Osteocyte (in vitro differentiated cells): Measurements from ENCODE around the gene AP5M1. TPM values are rescaled to one million over a fixed set of nuclear protein-coding genes. Genes with fewer than 3 reads are reported as not detected.
"Not testable (repeated sequence)": the region's sequence is repeated elsewhere in the genome, so short reads cannot be mapped to it uniquely, and the experiment has no call there.

Experiments
- DNase-seq: peaks from one replicate; pipeline ENCODE4 v3.0.0; 2021; ENCODE audit warnings: mixed read lengths; ENCODE audit not compliant: unreplicated experiment; ENCODE audit errors: extremely low spot score
- H3K27ac Mint-ChIP-seq: one replicate; pipeline ENCODE4 v1.8.0; 2021; ENCODE audit warnings: mild to moderate bottlenecking, mixed read lengths; ENCODE audit not compliant: unreplicated experiment
- H3K27me3 Mint-ChIP-seq: one replicate; pipeline ENCODE4 v1.8.0; 2021; ENCODE audit warnings: mixed read lengths; ENCODE audit not compliant: unreplicated experiment
- H3K36me3 Mint-ChIP-seq: one replicate; pipeline ENCODE4 v1.8.0; 2021; ENCODE audit warnings: mixed read lengths; ENCODE audit not compliant: unreplicated experiment
- H3K4me1 Mint-ChIP-seq: one replicate; pipeline ENCODE4 v1.8.0; 2021; ENCODE audit warnings: mixed read lengths; ENCODE audit not compliant: unreplicated experiment
- H3K4me3 Mint-ChIP-seq: one replicate; pipeline ENCODE4 v1.8.0; 2021; ENCODE audit warnings: mild to moderate bottlenecking, moderate library complexity, mixed read lengths; ENCODE audit not compliant: unreplicated experiment
- H3K9me3 Mint-ChIP-seq: one replicate; pipeline ENCODE4 v1.8.0; 2021; ENCODE audit warnings: mixed read lengths; ENCODE audit not compliant: unreplicated experiment
- CTCF ChIP-seq: fragments of 200-600 bp; sonication (generic); IDR thresholded peaks from 2 replicates; pipeline ENCODE4 v1.5.0; 2021; ENCODE audit warnings: antibody characterized with exemption, mild to moderate bottlenecking, moderate library complexity
- total RNA-seq: library from RNA; stranded (reverse); gene quantifications from 2 replicates; pipeline ENCODE4 v1.2.1, GENCODE V29; 2021

Gene AP5M1
- total RNA-seq, 1 donor from 2014 or later = 36.0 TPM

DNA sequence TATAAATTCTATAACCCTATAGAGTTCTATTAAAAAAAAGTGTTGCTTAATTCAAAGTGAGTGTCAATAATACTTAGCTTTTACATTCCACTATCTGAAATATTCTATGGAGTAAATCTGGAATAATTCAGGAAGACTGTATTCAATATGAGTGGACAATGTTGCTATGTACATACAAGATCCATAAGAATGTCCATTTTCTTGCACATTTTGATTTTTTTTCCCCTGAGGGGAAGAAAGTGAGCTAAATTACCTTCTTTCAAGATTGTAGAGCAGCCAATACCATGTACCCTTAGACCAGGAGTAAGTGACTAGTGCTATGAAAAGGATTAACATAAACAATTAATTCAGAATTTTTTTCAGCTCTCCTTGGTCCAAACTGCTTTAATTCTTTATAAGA is 25.5 kb upstream of the AP5M1 start:
- H3K27ac Mint-ChIP-seq = no peak overlapping the region
- H3K27me3 Mint-ChIP-seq = no peaks in the 10 kb centered on the region
- peaks cover 9% of the 10 kb centered on the region for H3K4me1 Mint-ChIP-seq
- TF ChIP-seq CTCF = no peak
- DNase-seq = no peak
- H3K36me3 Mint-ChIP-seq = peaks cover 12% of the 10 kb centered on the region
- no peak overlapping the region for H3K4me3 Mint-ChIP-seq
- no peaks in the 10 kb centered on the region for H3K9me3 Mint-ChIP-seq

- Mint-ChIP-seq H3K27me3 (no peaks in the 10 kb centered on the region), H3K36me3 (peaks cover 9% of the 10 kb centered on the region), H3K9me3 (no peaks in the 10 kb centered on the region), H3K4me3 (no peak overlapping the region), H3K4me1 (peaks cover 9% of the 10 kb centered on the region), H3K27ac (no peak overlapping the region)
- no peak for DNase-seq
- TF ChIP-seq CTCF = no peak
These were observed 24.7 kb upstream of the AP5M1 start for GRCh38 chr14:57244106-57244505.

DNA sequence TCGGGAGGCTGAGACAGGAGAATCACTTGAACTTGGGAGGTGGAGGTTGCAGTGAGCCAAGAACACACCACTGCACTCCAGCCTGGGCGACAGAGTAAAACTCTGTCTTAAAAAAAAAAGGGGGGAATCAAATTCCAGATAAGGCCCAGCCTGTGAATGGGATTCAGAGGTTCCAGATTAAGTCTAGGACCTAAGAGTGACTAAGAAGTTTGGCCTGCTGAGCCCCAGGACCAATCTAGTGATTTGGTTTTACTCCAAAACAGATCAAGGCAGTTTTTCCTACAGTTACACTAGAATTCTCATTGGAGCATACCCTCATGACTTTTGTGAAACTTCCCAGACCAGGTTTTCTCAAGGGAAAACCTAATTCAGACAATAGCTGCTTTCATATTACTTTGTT is 22.8 kb upstream of the AP5M1 start:
- no peak overlapping the region for H3K4me3 Mint-ChIP-seq
- DNase-seq = no peak
- H3K27ac Mint-ChIP-seq = no peak overlapping the region
- peaks cover 12% of the 10 kb centered on the region for H3K4me1 Mint-ChIP-seq
- H3K27me3 Mint-ChIP-seq = no peaks in the 10 kb centered on the region
- H3K9me3 Mint-ChIP-seq = no peaks in the 10 kb centered on the region
- TF ChIP-seq CTCF = no peak
- H3K36me3 Mint-ChIP-seq = peaks cover 7% of the 10 kb centered on the region

DNA sequence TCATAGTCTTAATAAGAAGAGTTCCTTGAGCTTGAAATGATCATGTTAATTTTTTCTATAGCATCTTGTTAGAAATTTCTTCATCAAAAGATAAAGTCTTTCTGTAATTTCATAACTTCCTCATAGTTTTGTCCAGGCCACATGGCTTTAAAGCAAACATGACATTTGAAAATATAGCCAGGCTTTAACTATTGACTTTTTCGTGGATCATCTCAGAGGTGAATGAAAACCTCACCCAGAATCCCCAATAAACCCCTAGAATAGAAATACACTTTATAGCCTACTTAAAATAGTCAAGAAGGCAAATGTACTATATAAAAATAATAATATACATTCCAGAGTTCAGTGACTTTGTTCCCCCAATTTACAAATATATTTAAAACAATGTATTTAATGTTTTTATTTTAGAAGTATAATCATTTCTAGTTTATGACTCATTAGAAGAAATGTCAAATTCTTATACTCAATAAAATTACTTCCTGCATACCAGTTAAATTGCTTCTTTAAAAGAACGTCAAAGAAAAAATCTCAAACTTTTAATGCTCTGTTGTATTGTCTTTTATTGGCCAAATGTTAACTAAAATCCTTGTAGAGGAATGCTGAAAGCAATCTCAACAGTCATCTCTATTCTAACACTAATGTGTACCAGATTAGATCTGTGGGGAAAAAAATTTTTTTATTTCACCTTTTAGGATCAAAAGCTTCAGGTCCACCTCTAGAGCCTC is 21.7 kb upstream of the AP5M1 start:
- TF ChIP-seq CTCF = no peak
- H3K4me3 Mint-ChIP-seq = no peak overlapping the region
- no peaks in the 10 kb centered on the region for H3K9me3 Mint-ChIP-seq
- H3K36me3 Mint-ChIP-seq = peaks cover 4% of the 10 kb centered on the region
- no peak overlapping the region for H3K27ac Mint-ChIP-seq
- H3K4me1 Mint-ChIP-seq = peaks cover 22% of the 10 kb centered on the region
- no peaks in the 10 kb centered on the region for H3K27me3 Mint-ChIP-seq
- DNase-seq = no peak

GRCh38 chr14:57254884-57255283 is 13.9 kb upstream of the AP5M1 start:
- DNase-seq = no peak
- Mint-ChIP-seq H3K9me3 (no peaks in the 10 kb centered on the region), H3K27me3 (no peaks in the 10 kb centered on the region), H3K27ac (no peak overlapping the region), H3K4me1 (peaks cover 21% of the 10 kb centered on the region), H3K4me3 (no peak overlapping the region), H3K36me3 (peaks cover 2% of the 10 kb centered on the region)
- TF ChIP-seq CTCF = no peak

- not testable (repeated sequence) for H3K27me3 Mint-ChIP-seq, H3K4me1 Mint-ChIP-seq, H3K9me3 Mint-ChIP-seq, DNase-seq, H3K27ac Mint-ChIP-seq, H3K4me3 Mint-ChIP-seq, H3K36me3 Mint-ChIP-seq
These were observed 10.6 kb upstream of the AP5M1 start for GRCh38 chr14:57258221-57258620.
